SK-N-SH (cell line): ENCODE measurements around the gene SLC11A1. TPM values are rescaled to one million over a fixed set of nuclear protein-coding genes. Genes with fewer than 3 reads are reported as not detected.
A peak's percentile ranks its signal among the peaks of the same experiment; 100 is the strongest.

Experiments
- CTCF ChIA-PET: fragments of 300-600, 350-600 bp; formaldehyde crosslinking; extraction: SDS; loops from one replicate; lab custom pipeline; 2021; lab: Yijun Ruan, JAX
- POLR2A ChIA-PET: fragments of 350-600 bp; sonication (Branson Sonifier 250); formaldehyde crosslinking; extraction: SDS; loops from one replicate; lab custom pipeline; 2020; ENCODE audit warnings: antibody characterized with exemption, inconsistent platforms; lab: Yijun Ruan, JAX
- DNase-seq: peaks from one replicate; pipeline ENCODE4 v3.0.0; 2012
- H2AFZ ChIP-seq: fragments of 200-600 bp; sonication (generic); 2 replicates; pipeline ENCODE4 v1.8.1; 2016; ENCODE audit warnings: antibody characterized with exemption, mild to moderate bottlenecking, low read depth
- H3F3A ChIP-seq: fragments of 200-600 bp; sonication (generic); replicated peaks from 2 replicates; pipeline ENCODE3; 2016; ENCODE audit warnings: antibody characterized with exemption, mild to moderate bottlenecking; ENCODE audit not compliant: insufficient read depth
- H3K27ac ChIP-seq, 2 experiments: fragments of 200-500 bp in 1 of 2; fragments of 200-600 bp in 1 of 2; sonication (Bioruptor generic) in 1 of 2; sonication (generic), shearing (Covaris generic) in 1 of 2; 2 replicates each; pipeline versions ENCODE4 v1.5.1 to v1.6.1; 2014 to 2016; ENCODE audit warnings: low read depth in 2 of 2, inconsistent platforms in 1 of 2, low read length in 1 of 2, mild to moderate bottlenecking in 1 of 2, mixed read lengths in 1 of 2
- H3K27me3 ChIP-seq: fragments of 200-600 bp; sonication (generic), shearing (Covaris generic); 2 replicates; pipeline ENCODE4 v1.6.1; 2016; ENCODE audit warnings: mixed run types; ENCODE audit not compliant: insufficient read depth
- H3K36me3 ChIP-seq, 2 experiments: fragments of 200-500 bp in 1 of 2; fragments of 200-600 bp in 1 of 2; sonication (Bioruptor generic) in 1 of 2; sonication (generic) in 1 of 2; replicated peaks in 1 of 2; 2 replicates each; pipeline versions ENCODE3 to v1.5.1; 2014 to 2016; ENCODE audit warnings: low read length in 1 of 2, mild to moderate bottlenecking in 1 of 2; ENCODE audit not compliant: insufficient read depth in 2 of 2, control insufficient read depth in 1 of 2
- H3K4me1 ChIP-seq, 2 experiments: fragments of 200-500 bp in 1 of 2; fragments of 200-600 bp in 1 of 2; sonication (Bioruptor generic) in 1 of 2; sonication (generic), shearing (Covaris generic) in 1 of 2; 2 replicates each; pipeline versions ENCODE4 v1.5.1 to v1.6.1; 2014 to 2016; ENCODE audit warnings: low read depth in 1 of 2, low read length in 1 of 2, mixed run types in 1 of 2; ENCODE audit not compliant: insufficient read depth in 2 of 2, control insufficient read depth in 1 of 2
- H3K4me2 ChIP-seq: fragments of 200-600 bp; sonication (generic), shearing (Covaris generic); 2 replicates; pipeline ENCODE4 v1.6.1; 2017; ENCODE audit warnings: mixed run types
- H3K4me3 ChIP-seq, 2 experiments: fragments of 200-500 bp in 1 of 2; fragments of 200-600 bp in 1 of 2; sonication (Bioruptor generic) in 1 of 2; sonication (generic), shearing (Covaris generic) in 1 of 2; 2 replicates each; pipeline versions ENCODE4 v1.5.1 to v1.8.1; 2014 to 2016; ENCODE audit warnings: low read depth in 2 of 2, inconsistent platforms in 1 of 2, low read length in 1 of 2, mild to moderate bottlenecking in 1 of 2, mixed read lengths in 1 of 2, moderate library complexity in 1 of 2
- H3K79me2 ChIP-seq: fragments of 200-600 bp; sonication (generic); 2 replicates; pipeline ENCODE4 v1.8.1; 2017; ENCODE audit warnings: mild to moderate bottlenecking; ENCODE audit not compliant: insufficient read depth
- H3K9ac ChIP-seq: fragments of 200-600 bp; sonication (generic); 2 replicates; pipeline ENCODE4 v1.6.1; 2017; ENCODE audit warnings: mixed run types
- H3K9me2 ChIP-seq: fragments of 200-600 bp; sonication (generic); 2 replicates; pipeline ENCODE4 v1.6.1; 2017; ENCODE audit warnings: mixed run types
- H3K9me3 ChIP-seq: fragments of 200-600 bp; sonication (generic); 2 replicates; pipeline ENCODE4 v1.6.1; 2017; ENCODE audit warnings: mixed run types, mild to moderate bottlenecking, moderate library complexity
- H4K20me1 ChIP-seq: fragments of 200-600 bp; sonication (generic); 2 replicates; pipeline ENCODE4 v1.6.1; 2017; ENCODE audit warnings: mild to moderate bottlenecking, mixed run types; ENCODE audit not compliant: insufficient read depth
- CHD2 ChIP-seq: fragments of 150-350 bp; IDR thresholded peaks from 2 replicates; pipeline ENCODE4 v1.6.1; 2018; ENCODE audit warnings: low read length; ENCODE audit not compliant: partially characterized antibody
- FOXJ3 ChIP-seq: sonication (generic); formaldehyde crosslinking; IDR thresholded peaks from 2 replicates; pipeline ENCODE4 v1.5.1; 2020; ENCODE audit warnings: mild to moderate bottlenecking, missing genetic modification reagents
- MEF2A ChIP-seq: IDR thresholded peaks from 2 replicates; pipeline ENCODE4 v1.4.0; 2012; ENCODE audit warnings: low read depth, borderline replicate concordance
- NRF1 ChIP-seq: IDR thresholded peaks from 2 replicates; pipeline ENCODE4 v1.6.1; 2012; ENCODE audit warnings: low read depth, mild to moderate bottlenecking, low read length
- RFX5 ChIP-seq: IDR thresholded peaks from 2 replicates; pipeline ENCODE4 v1.6.1; 2012; ENCODE audit warnings: mild to moderate bottlenecking, improper control_type of control experiment, low read length
- TAF1 ChIP-seq: IDR thresholded peaks from 2 replicates; pipeline ENCODE4 v1.6.1; 2012; ENCODE audit warnings: low read depth, mild to moderate bottlenecking, low read length, moderate library complexity, borderline replicate concordance
- ZBTB33 ChIP-seq: IDR thresholded peaks from 2 replicates; pipeline ENCODE4 v1.4.0; 2012; ENCODE audit warnings: low read depth, borderline replicate concordance
- WGBS: methylation state at CpG from one replicate; pipeline ENCODE4 v1.1.6; 2017; ENCODE audit warnings: low lambda C conversion rate; 5-methylcytosine and 5-hydroxymethylcytosine counted together
- polyA plus RNA-seq, 3 experiments: library from polyadenylated mRNA; depleted of rRNA; stranded (reverse); fragments of >200 nt; gene quantifications; 2 replicates each; pipeline ENCODE4 v1.2.3, GENCODE V29; 2012
- TF ChIP-seq, protein P1 (sequence below): IDR thresholded peaks from 2 replicates; pipeline ENCODE4 v1.4.0; 2012; ENCODE audit warnings: low read depth

The SLC11A1 gene
- polyA plus RNA-seq, 1 of the 3 experiments (the other 2 are of a cell fraction): 0.26 TPM

- no peak for TF ChIP-seq NRF1
- TF ChIP-seq, protein P1, sequence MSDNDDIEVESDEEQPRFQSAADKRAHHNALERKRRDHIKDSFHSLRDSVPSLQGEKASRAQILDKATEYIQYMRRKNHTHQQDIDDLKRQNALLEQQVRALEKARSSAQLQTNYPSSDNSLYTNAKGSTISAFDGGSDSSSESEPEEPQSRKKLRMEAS: peak; percentile 59; the same call in 1 of the 2 replicates
- TF ChIP-seq RFX5: no peak
- peak; percentile 28 for TF ChIP-seq ZBTB33
Measured at GRCh38 chr2:218406209-218406948, 24.3 kb downstream of the SLC11A1 start (continued).

DNA sequence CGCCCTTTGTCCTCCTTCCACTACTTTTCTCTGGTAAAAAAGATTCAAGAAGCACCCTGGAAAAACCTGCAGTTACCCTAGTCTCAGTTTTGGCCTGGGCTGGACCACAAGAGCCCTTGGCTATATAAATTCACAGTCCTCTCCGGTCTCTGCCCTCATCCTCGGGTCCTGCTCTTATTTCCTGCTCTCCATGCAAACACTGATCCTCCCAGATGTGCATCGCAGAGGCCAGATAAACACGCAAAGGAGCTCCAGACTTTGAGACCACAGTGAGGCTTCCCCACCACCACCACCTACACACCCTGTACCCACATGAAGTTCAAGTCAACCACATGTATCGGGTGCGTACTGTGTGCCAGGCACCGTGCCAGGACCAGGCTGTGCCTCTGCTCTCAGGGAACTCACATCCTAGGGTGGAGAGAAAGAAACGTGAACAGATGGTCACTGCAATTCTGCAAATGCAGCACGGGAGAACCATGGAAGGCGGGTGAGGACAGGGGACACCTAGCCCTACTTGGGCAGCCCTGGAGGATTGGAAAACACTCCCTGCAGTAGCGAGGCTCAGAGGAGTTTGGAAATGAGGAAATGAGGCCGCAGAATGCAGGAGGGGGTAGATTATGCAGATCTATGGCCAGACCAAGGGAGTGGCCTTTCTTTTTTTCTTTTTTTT, 25.0 kb downstream of the SLC11A1 start:
- H3K27me3 ChIP-seq: no peaks in the 10 kb centered on the region
- peak; percentile 64 for DNase-seq
- peak overlapping the region; percentile 71 to 93 for H3K27ac ChIP-seq
- H3K4me3 ChIP-seq: peak overlapping the region; percentile 48 to 58
- no peaks in the 10 kb centered on the region for H4K20me1 ChIP-seq
- H3K9me3 ChIP-seq: no peaks in the 10 kb centered on the region
- H3F3A ChIP-seq: peaks cover 15% of the 10 kb centered on the region
- TF ChIP-seq CHD2 (no peak), TAF1 (0 out of 2 replicates have a peak, but pooled peaks have one; percentile 20), FOXJ3 (0 out of 2 replicates have a peak, but pooled peaks have one; percentile 14)
- peaks cover 8 to 17% of the 10 kb centered on the region in 2 experiments; a peak in 2 of 4 replicates for H3K4me1 ChIP-seq
- H2AFZ ChIP-seq: peak overlapping the region; percentile 85; the same call in 1 of the 2 replicates
- ChIA-PET CTCF (interaction anchor here (0.8 to 3.1 kb wide), 8 partner anchors 11 to 239 kb away, joined by 3 to 18 read pairs (median 4); no protein-coding TSS in a partner anchor), POLR2A (interaction anchor here (0.6 to 1.2 kb wide), 4 partner anchors 10 to 265 kb away, joined by 3 to 4 read pairs (median 3); partner anchors contain the start of genes PLCD4, RNF25 and STK36)
- WGBS: 36% methylated on average over 13 of the region's 13 CpGs
- H3K79me2 ChIP-seq: 0 out of 2 replicates have a peak, but pooled peaks cover 9% of the 10 kb centered on the region
- no peaks in the 10 kb centered on the region for H3K9me2 ChIP-seq
- H3K4me2 ChIP-seq: peak overlapping the region; percentile 93
- H3K36me3 ChIP-seq: peaks cover 0 to 26% of the 10 kb centered on the region in 2 experiments
- H3K9ac ChIP-seq: peak overlapping the region; percentile 63

DNA sequence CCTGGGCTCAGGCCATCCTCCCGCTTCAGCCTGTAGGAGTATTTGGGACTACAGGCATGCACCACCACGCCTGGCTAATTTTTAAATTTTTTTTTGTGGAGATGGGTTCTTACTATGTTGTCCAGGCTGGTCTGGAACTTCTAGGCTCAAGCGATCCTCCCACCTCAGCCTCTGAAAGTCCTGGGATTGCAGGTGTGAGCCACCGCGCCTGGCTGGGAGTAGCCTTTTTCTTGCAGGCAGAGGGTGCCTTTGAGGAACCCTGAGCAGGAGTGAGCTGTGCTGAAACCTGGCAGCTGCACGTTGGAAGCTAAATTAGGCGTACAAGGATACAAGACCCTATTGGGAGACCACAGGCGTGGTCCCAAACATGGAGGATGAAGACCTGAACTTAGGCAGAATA, 25.6 kb downstream of the SLC11A1 start:
- 96% methylated on average over 8 of the region's 8 CpGs for WGBS
- Histone ChIP-seq H4K20me1 (no peaks in the 10 kb centered on the region), H3K27me3 (no peaks in the 10 kb centered on the region), H3K4me2 (no peak overlapping the region), H3F3A (peaks cover 15% of the 10 kb centered on the region), H3K27ac (no peak overlapping the region; a peak in 2 of 4 replicates), H3K9me3 (no peaks in the 10 kb centered on the region), H3K9me2 (no peaks in the 10 kb centered on the region), H3K36me3 (peaks cover 0 to 20% of the 10 kb centered on the region in 2 experiments), H3K4me1 (peaks cover 8 to 17% of the 10 kb centered on the region in 2 experiments; a peak in 2 of 4 replicates), H3K79me2 (0 out of 2 replicates have a peak, but pooled peaks cover 4% of the 10 kb centered on the region), H2AFZ (no peak overlapping the region), H3K4me3 (no peak overlapping the region), H3K9ac (no peak overlapping the region)
- CTCF ChIA-PET: interaction anchor here (0.8 kb wide), 1 partner anchor 64 kb away, joined by 4 read pairs; no protein-coding TSS in a partner anchor
- no peak for DNase-seq
- TF ChIP-seq MEF2A: no peak
- POLR2A ChIA-PET: interaction anchor here (1.2 kb wide), 1 partner anchor 8 kb away, joined by 5 read pairs; the partner anchor contains the start of gene CTDSP1
